Tongue (tissue), 2 donors: ENCODE measurements around the gene ULK2. TPM values are rescaled to one million over a fixed set of nuclear protein-coding genes. Genes with fewer than 3 reads are reported as not detected.
A peak's percentile ranks its signal among the peaks of the same experiment; 100 is the strongest.
"Not testable (repeated sequence)": the region's sequence is repeated elsewhere in the genome, so short reads cannot be mapped to it uniquely, and the experiment has no call there.

Source experiments
- DNase-seq: peaks from one replicate; pipeline ENCODE4 v3.0.0-alpha.2; 2015
- total RNA-seq: library from RNA; depleted of rRNA; stranded (reverse); fragments of >200 nt; gene quantifications from one replicate; pipeline ENCODE4 v1.2.3, GENCODE V29; 2014

Gene ULK2
- total RNA-seq, 1 donor from 2014 or later: 24.6 TPM

DNA sequence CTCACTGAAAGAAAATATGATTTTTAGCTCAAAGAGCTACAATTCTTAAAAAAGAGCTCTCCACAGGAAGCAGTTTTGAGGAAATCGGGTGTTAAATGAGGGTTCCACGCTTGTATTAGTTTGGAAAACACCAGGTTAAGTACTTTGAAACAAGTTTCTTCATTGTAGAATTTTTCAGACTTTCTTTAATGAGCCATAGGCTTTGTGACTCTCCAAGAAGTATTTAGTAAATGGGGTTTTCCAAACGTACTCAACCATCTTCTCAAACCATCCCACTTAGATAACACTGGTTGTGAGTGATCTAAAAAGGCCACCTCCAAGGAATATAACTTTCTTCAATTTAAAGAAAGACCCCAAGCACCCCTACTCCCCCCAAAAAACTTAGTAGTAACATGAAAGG lies 2.7 kb downstream of the ULK2 start:
- no peak for DNase-seq

DNA sequence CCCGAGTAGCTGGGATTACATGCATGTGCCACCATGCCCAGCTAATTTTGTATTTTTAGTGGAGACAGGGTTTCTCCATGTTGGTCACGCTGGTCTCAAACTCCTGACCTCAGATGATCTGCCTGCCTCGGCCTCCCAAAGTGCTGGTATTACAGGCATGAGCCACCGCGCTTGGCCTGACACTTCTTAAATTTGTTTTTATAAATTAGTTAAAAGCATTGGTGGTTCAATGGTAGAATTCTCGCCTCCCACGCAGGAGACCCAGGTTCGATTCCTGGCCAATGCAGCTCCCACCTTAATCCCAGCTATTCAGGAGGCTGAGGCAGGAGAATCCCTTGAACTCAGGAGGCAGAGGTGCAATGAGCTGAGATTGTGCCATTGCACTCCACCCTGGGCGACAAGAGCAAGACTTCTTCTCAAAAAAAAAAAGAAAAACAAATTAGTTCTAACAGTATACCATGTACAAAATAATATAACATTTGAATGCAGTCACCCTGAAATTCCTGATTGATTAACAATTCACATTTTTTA lies 7.0 kb downstream of the ULK2 start:
- DNase-seq: not testable (repeated sequence)

DNA sequence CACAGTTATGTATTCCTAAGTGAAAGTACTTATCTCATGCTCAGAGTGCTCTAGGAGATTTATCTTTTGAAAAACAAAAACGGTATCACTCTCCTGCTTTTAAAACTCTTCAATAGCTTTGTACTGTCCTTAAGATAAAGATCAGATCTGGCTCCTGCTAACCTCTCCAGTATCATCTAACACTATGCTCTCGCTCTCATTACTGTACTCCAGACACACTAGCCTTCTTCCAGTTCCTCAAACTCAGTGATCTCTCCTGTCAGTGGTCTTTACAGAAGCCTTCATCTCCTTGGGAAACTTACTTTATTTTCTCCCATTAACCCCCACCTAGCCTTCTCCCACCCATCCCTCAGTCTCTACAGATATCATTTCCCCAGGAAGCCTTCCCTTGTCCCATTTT lies 10.1 kb downstream of the ULK2 start:
- no peak for DNase-seq

- DNase-seq: no peak
Observed at GRCh38 chr17:19833914-19834313, 33.8 kb downstream of the ULK2 start.

- DNase-seq: no peak
Observed at GRCh38 chr17:19830061-19830460, 37.7 kb downstream of the ULK2 start.

GRCh38 chr17:19812407-19812806 lies 55.3 kb downstream of the ULK2 start:
- peak; percentile 28 for DNase-seq

DNA sequence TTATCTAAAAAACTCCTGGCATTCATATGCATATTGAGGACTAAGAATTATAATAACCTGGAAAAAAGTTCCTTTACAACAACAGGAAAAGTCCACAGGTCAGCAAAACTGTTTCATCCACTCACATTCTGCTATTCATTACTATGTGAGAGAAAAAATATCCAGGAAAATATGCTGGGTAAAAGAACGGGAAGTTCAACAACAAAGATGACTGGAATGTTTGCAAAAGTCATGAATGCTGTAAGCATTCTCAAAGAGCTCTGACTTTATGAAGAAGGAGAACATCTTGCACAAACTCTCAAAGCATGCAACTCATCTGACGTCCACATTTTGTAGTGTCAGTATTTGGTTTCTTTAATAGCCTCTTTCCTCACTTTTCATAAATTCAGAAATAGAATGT lies 62.7 kb downstream of the ULK2 start:
- DNase-seq: no peak

DNA sequence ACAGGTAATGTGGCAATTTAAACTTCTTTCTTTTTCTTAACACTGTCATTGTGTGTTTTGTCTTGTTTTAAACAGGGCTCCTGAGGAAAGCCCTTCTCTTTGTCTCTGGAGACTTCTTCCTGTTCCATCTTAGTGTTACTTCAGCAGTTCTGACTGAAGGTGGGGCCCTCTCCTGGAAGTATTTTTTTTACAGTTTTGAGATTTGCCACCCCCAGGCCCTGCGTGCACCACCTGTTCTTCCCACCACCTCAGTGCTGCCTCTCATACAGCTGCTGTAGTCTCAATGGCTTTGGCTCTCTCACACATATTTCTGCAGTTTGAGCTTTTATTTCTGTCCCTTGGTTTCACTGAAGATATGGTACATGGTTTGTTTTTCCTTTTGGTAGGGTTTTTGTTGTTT lies 67.2 kb downstream of the ULK2 start:
- DNase-seq: peak; percentile 14

DNA sequence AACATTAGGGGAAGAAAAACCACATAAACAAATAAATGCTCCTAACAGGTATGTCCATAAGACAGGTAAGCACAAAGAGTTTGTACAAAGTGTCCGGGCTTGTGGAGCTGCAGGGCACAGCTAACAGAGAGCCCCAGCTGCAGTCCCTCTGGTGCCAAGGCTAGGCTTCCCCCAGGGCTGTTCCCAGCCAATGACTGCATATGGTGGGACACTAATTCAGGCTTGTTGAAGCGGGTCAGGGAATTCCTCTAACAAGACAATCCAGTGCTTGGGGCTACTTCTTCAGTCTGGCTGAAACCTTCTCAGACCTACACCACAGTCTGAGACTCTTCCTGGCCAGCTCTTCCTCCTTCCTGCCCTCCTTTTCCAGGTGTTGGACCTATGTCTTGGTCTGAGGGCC lies 67.9 kb downstream of the ULK2 start:
- DNase-seq: peak; percentile 11

DNA sequence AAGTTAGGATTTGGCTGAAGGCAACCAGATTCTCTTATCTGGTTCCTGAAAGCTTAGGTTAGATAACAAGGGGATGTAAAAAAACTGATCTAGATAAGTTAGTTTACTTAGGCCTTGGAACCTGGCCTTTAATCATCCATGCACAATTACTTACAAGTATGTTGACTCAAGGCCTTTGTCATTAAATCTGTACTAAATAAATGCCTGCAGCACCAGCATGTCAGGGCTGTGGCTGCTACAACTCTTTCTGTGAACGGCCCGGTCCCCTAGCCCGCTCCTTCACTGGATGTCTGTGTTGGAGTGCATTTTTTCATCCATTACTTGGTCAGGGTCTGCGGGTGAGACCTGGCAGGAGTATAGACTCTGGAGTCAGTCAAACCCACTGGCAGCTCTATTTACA lies 71.3 kb downstream of the ULK2 start:
- DNase-seq: no peak

GRCh38 chr17:19791918-19792550 lies 75.7 kb downstream of the ULK2 start:
- no peak for DNase-seq

GRCh38 chr17:19787733-19788357 lies 79.9 kb downstream of the ULK2 start:
- DNase-seq: peak; percentile 22

DNA sequence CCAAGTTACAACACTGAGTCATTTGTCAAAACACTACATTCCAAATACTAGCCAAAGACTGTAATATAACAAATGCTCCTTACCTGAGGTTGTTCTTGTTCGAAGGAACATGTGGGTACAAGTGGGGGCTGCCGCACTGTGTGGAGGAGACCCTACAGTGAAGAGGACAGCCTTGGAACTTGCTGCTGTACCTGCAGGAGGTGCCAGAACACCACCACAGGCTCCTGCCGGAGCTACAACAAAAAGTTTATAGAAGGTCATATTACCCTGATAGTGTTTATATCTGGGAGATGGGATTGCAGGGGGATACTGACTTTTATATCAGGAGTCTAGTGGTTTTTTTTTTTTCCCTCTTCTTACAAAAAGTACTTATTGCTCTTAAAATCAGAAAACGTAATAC lies 81.9 kb downstream of the ULK2 start:
- no peak for DNase-seq

DNA sequence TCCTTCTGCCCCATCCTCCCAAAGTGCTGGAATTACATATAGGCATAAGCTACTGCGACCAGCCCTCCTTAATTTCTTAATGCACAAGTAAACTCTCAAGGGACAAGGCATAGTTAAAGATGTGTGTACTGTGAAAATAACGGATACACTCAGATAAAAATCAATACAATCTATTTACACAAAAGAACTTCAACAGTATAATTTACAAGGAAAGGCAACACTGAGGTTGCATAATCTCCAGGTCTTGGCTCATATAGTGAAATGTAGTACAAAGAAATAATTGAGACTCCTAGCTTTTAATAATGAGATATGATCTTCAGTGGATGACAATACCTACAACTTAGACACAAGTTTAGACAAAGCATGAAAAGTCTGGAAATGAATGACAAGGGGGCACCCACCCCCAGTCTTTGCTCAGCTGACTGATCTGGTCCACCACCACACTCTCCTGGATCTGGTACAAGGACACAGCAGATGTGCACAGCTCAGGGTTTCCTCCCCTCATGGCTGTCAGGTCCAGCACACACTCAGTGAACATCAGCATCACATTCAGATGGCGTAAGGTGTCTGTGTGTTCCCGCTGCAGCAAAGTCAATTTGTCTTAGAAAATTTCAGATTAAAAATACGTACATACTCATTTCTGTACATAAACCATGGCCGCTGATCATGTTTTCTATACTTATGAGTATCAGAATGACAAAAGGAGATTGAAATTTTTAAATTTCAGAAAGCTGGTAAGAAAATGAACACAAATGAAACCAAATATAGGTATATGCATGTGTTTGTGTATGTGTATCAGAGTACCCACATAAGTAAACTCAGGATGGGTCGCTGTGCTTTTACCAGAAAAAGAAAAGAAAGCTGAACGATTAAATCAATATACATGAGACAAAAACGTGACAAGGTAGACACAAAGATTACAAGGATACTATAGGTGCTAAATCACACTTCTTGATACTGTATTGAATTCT lies 86.0 kb downstream of the ULK2 start:
- DNase-seq: no peak

GRCh38 chr17:19780846-19781245 lies 86.9 kb downstream of the ULK2 start:
- DNase-seq: no peak

GRCh38 chr17:19773534-19773933 lies 94.2 kb downstream of the ULK2 start:
- DNase-seq: no peak

DNA sequence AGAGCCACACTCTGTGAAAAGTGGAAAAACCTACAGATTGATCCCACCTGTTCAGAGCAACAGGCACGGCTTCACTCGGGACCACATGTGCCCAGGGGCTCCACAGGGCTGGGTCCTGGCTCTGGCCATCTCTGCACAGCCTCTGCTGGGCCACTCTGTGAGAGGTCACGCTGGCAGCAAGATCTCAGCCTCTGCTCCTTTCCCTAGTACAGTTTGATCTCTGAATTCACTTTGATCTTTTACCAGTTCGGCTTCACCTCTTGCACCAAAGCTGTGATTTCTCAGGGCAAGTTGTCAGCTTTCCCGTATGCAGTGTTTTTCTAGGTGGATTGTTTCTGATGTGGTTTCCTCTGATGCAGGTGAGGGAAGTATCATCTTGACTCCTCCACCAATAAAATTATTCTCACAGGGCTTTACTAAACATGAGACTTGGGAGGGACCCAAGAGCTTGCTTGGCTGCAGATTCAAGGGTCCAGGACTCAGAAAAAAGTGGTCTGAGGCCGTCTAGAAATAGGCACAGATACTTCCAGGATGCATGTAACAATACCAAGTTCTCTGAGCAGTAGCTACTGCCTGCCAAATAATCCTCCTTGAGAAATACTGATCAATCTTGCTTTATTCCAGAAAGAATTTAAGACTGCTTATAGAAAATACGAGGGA lies 95.6 kb downstream of the ULK2 start:
- DNase-seq: no peak

DNA sequence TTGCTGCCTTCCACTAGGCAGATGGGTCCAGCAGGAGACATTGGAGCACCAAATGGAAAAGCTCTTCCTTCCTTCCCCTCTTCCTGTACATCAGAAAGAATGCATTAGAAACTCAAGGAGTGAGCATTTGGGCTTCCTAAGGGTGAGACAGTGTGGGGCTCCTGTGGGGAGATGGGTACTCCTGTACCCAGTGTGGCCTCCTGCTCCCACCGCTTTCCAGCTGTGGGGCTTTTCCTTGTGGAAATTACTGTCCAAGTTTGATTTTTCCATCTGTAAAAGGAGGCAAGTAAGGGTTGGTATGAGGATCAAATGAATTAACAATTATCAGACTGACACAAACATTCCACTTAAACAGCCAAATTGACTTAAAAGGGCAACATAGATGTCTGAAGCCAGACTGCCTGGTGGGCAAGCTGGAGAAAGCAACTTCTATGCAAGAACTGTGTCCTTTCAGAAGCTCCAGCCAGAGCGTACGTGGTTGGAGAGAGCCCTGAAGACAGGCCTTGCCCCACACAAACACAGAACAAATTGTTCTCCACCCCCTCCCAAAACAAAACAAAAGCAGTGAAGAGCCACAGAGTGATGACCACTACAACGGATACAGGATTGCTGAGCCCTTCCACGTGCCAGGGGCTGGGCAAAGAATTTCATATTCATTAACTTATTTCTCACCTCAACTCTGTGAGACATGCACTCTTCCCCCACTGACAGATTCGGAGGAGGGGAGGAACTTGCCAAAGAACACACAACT lies 96.6 kb downstream of the ULK2 start:
- no peak for DNase-seq

DNA sequence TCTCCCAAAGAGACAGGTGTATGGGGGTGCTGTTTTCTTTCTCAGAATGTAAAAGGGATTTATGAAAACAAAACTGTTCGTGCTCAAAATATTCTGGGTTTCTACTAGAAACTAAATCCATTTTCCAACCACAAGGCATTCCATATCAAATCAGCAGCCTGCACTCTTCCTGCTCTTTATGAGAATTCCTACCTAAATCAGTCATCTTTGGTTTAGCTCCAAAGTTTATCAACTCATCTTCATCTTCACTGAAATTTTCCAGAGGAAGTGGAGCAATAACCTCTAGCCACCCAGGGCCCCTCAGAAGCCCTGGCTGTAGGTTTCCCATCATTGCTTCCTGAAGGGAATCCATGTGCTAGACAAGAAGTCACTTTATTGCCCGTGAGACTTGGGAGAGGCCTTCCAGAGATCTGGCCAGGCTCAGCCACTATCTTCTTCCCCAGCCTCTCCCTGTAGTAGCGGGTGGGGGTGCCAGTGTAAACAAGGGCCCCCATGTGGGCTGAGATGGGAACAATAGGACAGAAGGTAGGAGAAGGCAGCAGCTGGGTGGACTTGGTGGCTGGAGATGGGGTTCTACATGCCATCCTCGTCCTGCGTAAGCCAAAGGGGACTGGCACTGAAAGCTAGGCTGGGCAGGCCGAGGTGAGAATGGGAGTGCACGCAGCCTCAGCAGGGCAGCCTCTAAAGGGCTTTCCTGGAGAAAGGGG lies 97.6 kb downstream of the ULK2 start:
- no peak for DNase-seq

DNA sequence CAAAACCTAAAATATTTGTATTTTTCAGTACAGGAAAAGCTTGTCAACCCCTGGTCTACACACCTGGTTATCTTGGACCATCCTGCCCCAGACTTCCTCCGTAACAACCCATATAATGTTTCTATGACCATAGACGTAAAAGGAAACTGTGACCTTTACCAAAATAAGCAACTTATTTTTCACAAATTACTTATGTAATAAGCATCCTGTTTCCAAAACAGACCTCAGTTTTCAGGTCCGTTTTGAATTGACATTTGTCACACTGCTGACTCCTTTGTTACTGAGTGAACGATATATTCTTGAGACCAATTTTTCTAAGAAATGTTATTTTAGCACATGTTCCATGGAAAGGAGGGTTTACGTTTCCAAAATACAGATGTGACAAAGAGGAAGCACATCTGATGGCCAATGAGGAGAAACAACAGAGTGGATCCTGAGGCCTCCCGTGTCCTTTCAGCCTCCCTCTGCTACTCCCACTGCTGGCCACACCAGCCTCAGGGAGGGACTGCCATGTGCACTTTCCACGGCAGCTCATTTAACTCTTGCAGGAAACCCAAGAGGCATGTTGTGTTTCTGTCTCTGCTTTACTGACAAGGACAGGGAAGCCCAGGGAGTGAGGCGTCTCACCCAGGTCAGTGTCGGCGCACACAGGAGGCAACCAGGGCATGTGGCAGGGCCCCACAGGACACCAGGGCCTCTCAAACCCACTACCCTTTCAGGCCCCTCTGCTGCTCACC lies 99.5 kb downstream of the ULK2 start:
- no peak for DNase-seq
